Peyer's patch (tissue), 4 donors: Measurements from ENCODE around the gene SNAPC4. TPM values are rescaled to one million over a fixed set of nuclear protein-coding genes. Genes with fewer than 3 reads are reported as not detected.

Experiments used
- DNase-seq, 3 donors: peaks; one replicate each; pipeline ENCODE4 v3.0.0-alpha.2; 2017 to 2019
- H3K27ac ChIP-seq, 4 donors: fragments of 200-600 bp; sonication (generic); one replicate each; pipeline ENCODE4 v1.5.1; 2016 to 2019
- H3K27me3 ChIP-seq, 2 donors: fragments of 200-600 bp; sonication (generic); one replicate each; pipeline ENCODE4 v1.5.1; 2019
- H3K36me3 ChIP-seq, 3 donors: fragments of 200-600 bp; sonication (generic); one replicate each; pipeline ENCODE4 v1.5.1; 2016 to 2019
- H3K4me1 ChIP-seq, 4 donors: fragments of 200-600 bp; sonication (generic); one replicate each; pipeline ENCODE4 v1.5.1; 2016 to 2019
- H3K4me3 ChIP-seq, 4 donors: fragments of 200-600 bp; sonication (generic); 1 replicate in 3 of 4; 2 replicates in 1 of 4; pipeline ENCODE4 v1.5.1; 2016 to 2019; ENCODE audit warnings: mild to moderate bottlenecking in 1 of 4
- H3K9me3 ChIP-seq, 4 donors: fragments of 200-600 bp; sonication (generic); one replicate each; pipeline ENCODE4 v1.5.1; 2016 to 2019; ENCODE audit warnings: mild to moderate bottlenecking in 1 of 4
- CTCF ChIP-seq, 6 experiments: fragments of 450-650 bp in 4 of 6; fragments of 200-600 bp in 2 of 6; sonication (generic) in 1 of 6; IDR thresholded peaks; one replicate each; pipeline ENCODE4 v1.5.1; 2017 to 2019; ENCODE audit warnings: antibody characterized with exemption in 6 of 6, mild to moderate bottlenecking in 3 of 6, moderate library complexity in 1 of 6
- POLR2A ChIP-seq, 2 donors: fragments of 450-650 bp; IDR thresholded peaks; one replicate each; pipeline ENCODE4 v1.5.1; 2017; ENCODE audit warnings: antibody characterized with exemption in 2 of 2, mild to moderate bottlenecking in 2 of 2, moderate library complexity in 2 of 2
- total RNA-seq, 4 donors: library from RNA; depleted of rRNA; stranded (reverse); fragments of >200 nt; gene quantifications; one replicate each; pipeline ENCODE4 v1.1.0, GENCODE V29; 2016

The SNAPC4 gene
- total RNA-seq, 4 donors from 2014 or later = 6.3 to 58.6 (median 13.2) TPM

GRCh38 chr9:136364942-136365774 lies 34.8 kb downstream of the SNAPC4 start:
- Histone ChIP-seq H3K27ac (no peak overlapping the region), H3K36me3 (no peaks in the 10 kb centered on the region), H3K4me1 (peaks cover 3 to 25% (median 10%) of the 10 kb centered on the region in 4 donors), H3K27me3 (no peaks in the 10 kb centered on the region), H3K4me3 (no peak overlapping the region), H3K9me3 (peaks cover 0 to 10% (median 0%) of the 10 kb centered on the region in 4 donors)
- no peak for DNase-seq
- TF ChIP-seq POLR2A (IDR thresholded peaks at IDR 0.05) (no peak), CTCF (IDR thresholded peaks at IDR 0.05) (no peak)

- Histone ChIP-seq H3K9me3 (peaks cover 0 to 10% (median 0%) of the 10 kb centered on the region in 4 donors), H3K27me3 (no peaks in the 10 kb centered on the region), H3K36me3 (no peaks in the 10 kb centered on the region), H3K27ac (peak overlapping the region in 2 of 4 donors; percentile 96 to 98), H3K4me1 (peaks cover 3 to 25% (median 10%) of the 10 kb centered on the region in 4 donors), H3K4me3 (peak overlapping the region in 3 of 4 donors; percentile 84 to 100 (median 93))
- no peak for DNase-seq
- TF ChIP-seq CTCF (IDR thresholded peaks at IDR 0.05) (no peak), POLR2A (IDR thresholded peaks at IDR 0.05) (no peak)
Observed at GRCh38 chr9:136363949-136364748, 35.8 kb downstream of the SNAPC4 start.

- DNase-seq = peak; percentile 96 to 99 (median 98)
- Histone ChIP-seq H3K36me3 (no peaks in the 10 kb centered on the region), H3K4me1 (peaks cover 3 to 25% (median 10%) of the 10 kb centered on the region in 4 donors), H3K4me3 (peak within 1 kb of the TSS; percentile 81 to 100 (median 88)), H3K27me3 (no peaks in the 10 kb centered on the region), H3K9me3 (peaks cover 0 to 10% (median 0%) of the 10 kb centered on the region in 4 donors), H3K27ac (peak within 1 kb of the TSS; percentile 90 to 98 (median 94))
- TF ChIP-seq POLR2A (IDR thresholded peaks at IDR 0.05) (peak; percentile 68 to 69), CTCF (IDR thresholded peaks at IDR 0.05) (peak; percentile 98 to 99 (median 99))
Observed at GRCh38 chr9:136363106-136363948, 36.6 kb downstream of the SNAPC4 start, which contains the start of gene DNLZ. Gene DNLZ (minus strand): TSS chr9:136363744. CDS start chr9:136363714, 30 bp downstream.

GRCh38 chr9:136362450-136362784 lies 37.6 kb downstream of the SNAPC4 start:
- H3K9me3 ChIP-seq = peaks cover 0 to 10% (median 0%) of the 10 kb centered on the region in 4 donors
- no peak for TF ChIP-seq CTCF (IDR thresholded peaks at IDR 0.05)
- TF ChIP-seq POLR2A (IDR thresholded peaks at IDR 0.05) = no peak
- H3K36me3 ChIP-seq = no peaks in the 10 kb centered on the region
- H3K27me3 ChIP-seq = no peaks in the 10 kb centered on the region
- H3K27ac ChIP-seq = peak overlapping the region in 2 of 4 donors; percentile 91 to 96
- H3K4me3 ChIP-seq = no peak overlapping the region
- peaks cover 3 to 25% (median 10%) of the 10 kb centered on the region in 4 donors for H3K4me1 ChIP-seq
- no peak for DNase-seq
